WERI-Rb-1 (cell line): ENCODE results near the gene DCDC1.
"Not testable (repeated sequence)": the region's sequence is repeated elsewhere in the genome, so short reads cannot be mapped to it uniquely, and the experiment has no call there.

Experiments
- DNase-seq: peaks from one replicate; pipeline ENCODE4 v3.0.0-alpha.2; 2020
- H3K27ac ChIP-seq: fragments of 250-450 bp; sonication (Bioruptor Pico); 2 replicates; pipeline ENCODE4 v1.5.1; 2020; ENCODE audit warnings: mild to moderate bottlenecking, moderate library complexity
- H3K27me3 ChIP-seq: fragments of 250-450 bp; sonication (Bioruptor Pico); 2 replicates; pipeline ENCODE4 v1.5.1; 2021; ENCODE audit warnings: mild to moderate bottlenecking, low read depth, moderate library complexity; ENCODE audit not compliant: insufficient read depth, severe bottlenecking
- H3K36me3 ChIP-seq: fragments of 250-450 bp; sonication (Bioruptor Pico); 2 replicates; pipeline ENCODE4 v1.5.1; 2020; ENCODE audit warnings: mild to moderate bottlenecking, moderate library complexity
- H3K4me3 ChIP-seq: 2 replicates; pipeline ENCODE4 v1.5.1; 2011; ENCODE audit warnings: low read depth, mild to moderate bottlenecking, control low read depth, low read length
- H3K9me3 ChIP-seq: fragments of 250-450 bp; sonication (Bioruptor Pico); 2 replicates; pipeline ENCODE4 v1.5.1; 2021; ENCODE audit warnings: mild to moderate bottlenecking, moderate library complexity; ENCODE audit not compliant: severe bottlenecking
- CTCF ChIP-seq: IDR thresholded peaks from 2 replicates; pipeline ENCODE4 v1.5.1; 2011; ENCODE audit warnings: low read depth, mild to moderate bottlenecking, control low read depth, inconsistent platforms, low read length

DCDC1 gene

DNA sequence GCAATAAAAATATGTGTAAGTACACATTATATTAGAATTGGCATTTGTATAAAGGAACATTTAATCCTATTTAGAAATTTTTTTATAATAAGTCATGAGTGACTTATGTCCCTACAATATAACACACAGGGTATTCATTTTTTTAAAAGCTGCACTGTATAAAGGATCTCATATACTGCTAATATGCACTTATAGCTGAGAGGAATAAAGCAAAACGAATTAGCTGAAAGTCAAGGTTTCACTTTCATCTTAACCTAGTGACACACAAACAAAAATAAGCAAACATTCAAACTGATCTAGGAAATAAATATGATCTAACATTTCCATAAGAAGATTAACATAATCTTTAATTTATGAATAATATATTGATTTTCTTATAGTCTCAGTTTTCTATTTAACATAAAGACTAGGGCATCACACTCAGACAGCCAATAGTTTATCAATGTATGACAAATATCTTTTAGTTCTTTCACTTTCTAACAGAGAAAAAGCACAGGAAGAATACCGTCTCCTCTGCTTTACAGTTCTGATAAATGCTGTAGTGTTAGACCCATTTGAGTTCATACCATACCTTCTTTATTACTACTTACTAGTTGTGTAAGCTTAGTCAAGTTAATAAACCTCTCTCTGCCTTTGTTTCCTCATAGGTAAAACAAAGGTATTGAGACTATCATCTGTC is 42.9 kb downstream of the DCDC1 start:
- Histone ChIP-seq H3K27ac (no peak overlapping the region), H3K27me3 (no peaks in the 10 kb centered on the region), H3K9me3 (peaks cover 2% of the 10 kb centered on the region), H3K4me3 (no peak overlapping the region), H3K36me3 (no peaks in the 10 kb centered on the region)
- no peak for TF ChIP-seq CTCF
- DNase-seq: no peak

DNA sequence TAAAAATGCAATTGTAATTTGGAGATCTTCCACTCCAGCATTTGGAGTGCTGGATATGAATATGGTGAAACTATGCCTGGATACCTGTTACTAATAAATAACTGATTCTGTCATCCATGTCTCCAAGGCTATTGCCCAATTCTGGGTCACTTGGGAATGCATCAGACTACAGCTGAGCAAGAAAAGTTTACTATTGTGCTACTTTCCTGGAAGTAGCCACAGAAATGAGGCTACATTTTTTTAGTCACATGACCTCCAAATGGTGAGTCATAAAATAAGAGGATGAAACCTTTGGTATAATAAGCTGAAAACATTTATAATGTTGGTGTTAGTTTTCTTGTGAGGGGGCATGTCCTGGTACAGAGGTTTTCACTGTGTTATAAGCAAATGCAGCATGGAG is 44.4 kb downstream of the DCDC1 start:
- TF ChIP-seq CTCF: no peak
- no peaks in the 10 kb centered on the region for H3K27me3 ChIP-seq
- H3K9me3 ChIP-seq: no peaks in the 10 kb centered on the region
- DNase-seq: no peak
- H3K36me3 ChIP-seq: no peaks in the 10 kb centered on the region
- H3K27ac ChIP-seq: no peak overlapping the region
- H3K4me3 ChIP-seq: no peak overlapping the region

GRCh38 chr11:31323145-31323544 is 46.4 kb downstream of the DCDC1 start:
- H3K4me3 ChIP-seq: no peak overlapping the region

GRCh38 chr11:31321494-31321893 is 48.0 kb downstream of the DCDC1 start:
- not testable (repeated sequence) for H3K27ac ChIP-seq, DNase-seq, H3K36me3 ChIP-seq, H3K27me3 ChIP-seq, H3K9me3 ChIP-seq, H3K4me3 ChIP-seq

More at GRCh38 chr11:31323145-31323544, 46.4 kb downstream of the DCDC1 start:
- Histone ChIP-seq H3K27ac (no peak overlapping the region), H3K9me3 (no peaks in the 10 kb centered on the region), H3K27me3 (no peaks in the 10 kb centered on the region), H3K36me3 (no peaks in the 10 kb centered on the region)
- DNase-seq: no peak
- no peak for TF ChIP-seq CTCF

GRCh38 chr11:31303644-31304180 is 65.8 kb downstream of the DCDC1 start:
- TF ChIP-seq CTCF: no peak
- no peaks in the 10 kb centered on the region for H3K36me3 ChIP-seq

DNA sequence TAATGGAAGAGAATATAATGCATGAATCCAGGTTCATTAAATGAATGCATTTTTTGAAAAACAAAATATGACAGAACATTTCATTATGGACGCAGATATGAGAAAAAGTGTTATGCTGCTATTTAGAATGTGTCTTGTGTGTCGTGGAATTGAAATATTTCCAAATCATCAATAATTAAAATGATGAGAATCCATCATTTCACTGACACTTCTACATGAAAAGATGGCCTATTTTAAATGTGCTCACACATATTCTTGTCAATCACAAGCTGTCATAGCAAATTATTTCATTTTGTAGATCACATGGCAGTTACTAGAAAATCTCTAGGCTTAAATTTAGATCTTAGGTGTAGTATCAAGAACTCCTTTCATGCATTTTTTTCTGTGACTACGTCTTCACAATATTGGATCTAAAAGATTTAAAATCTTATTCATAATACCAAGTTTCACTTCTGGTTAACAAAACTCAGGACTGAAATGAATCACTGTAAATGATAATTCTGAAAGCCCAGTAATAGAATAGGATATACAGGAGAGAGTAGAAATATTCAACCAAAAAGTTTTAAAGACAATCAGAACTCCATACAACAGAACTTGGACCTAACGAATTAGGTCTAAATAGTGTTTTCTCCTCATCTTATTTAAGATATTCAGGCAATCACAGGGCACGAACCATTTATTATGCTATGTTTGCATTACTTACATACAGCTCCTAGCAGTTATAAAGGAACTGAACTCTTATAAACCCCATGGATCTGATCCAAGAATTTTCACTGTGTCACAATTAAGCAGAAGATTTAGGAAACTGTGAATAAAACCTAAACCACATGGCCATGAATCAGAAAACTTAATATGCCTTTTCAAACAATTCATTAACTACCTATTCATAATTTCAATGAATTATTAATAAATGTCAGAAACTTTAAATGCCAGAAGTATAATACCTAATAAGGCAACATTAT is 67.7 kb downstream of the DCDC1 start:
- no peaks in the 10 kb centered on the region for H3K36me3 ChIP-seq
- no peak for TF ChIP-seq CTCF
- H3K4me3 ChIP-seq: no peak overlapping the region
- H3K9me3 ChIP-seq: no peaks in the 10 kb centered on the region
- DNase-seq: no peak
- H3K27ac ChIP-seq: no peak overlapping the region
- no peaks in the 10 kb centered on the region for H3K27me3 ChIP-seq

More at GRCh38 chr11:31303644-31304180, 65.8 kb downstream of the DCDC1 start:
- no peaks in the 10 kb centered on the region for H3K27me3 ChIP-seq
- no peak overlapping the region for H3K27ac ChIP-seq
- no peak overlapping the region for H3K4me3 ChIP-seq
- H3K9me3 ChIP-seq: no peaks in the 10 kb centered on the region
- no peak for DNase-seq
